Measurements from ENCODE around the gene CRTC1.

The CRTC1 gene

GRCh38 chr19:18737337-18737953 lies 54.0 kb downstream of the CRTC1 start:
- no peak for ATAC-seq (ENCODE audit: insufficient read depth, low read depth)
- peaks cover 39% of the 10 kb centered on the region for H4K20me1 ChIP-seq (ENCODE audit: insufficient read depth, low read length)
- H3K27me3 ChIP-seq (ENCODE audit: insufficient read depth, low read length, poor library complexity) = no peaks in the 10 kb centered on the region
- no peak for DNase-seq
- TF ChIP-seq EZH2 (IDR thresholded peaks at IDR 0.05; ENCODE audit: borderline replicate concordance, low read depth, low read length, severe bottlenecking) (no peak), CTCF (IDR thresholded peaks at IDR 0.05; ENCODE audit: borderline replicate concordance, extremely low read depth, low read length, poor library complexity, severe bottlenecking) (no peak)
- no peaks in the 10 kb centered on the region for H3K36me3 ChIP-seq (ENCODE audit: insufficient read depth, low read length)
- H3K9ac ChIP-seq (ENCODE audit: low read depth, low read length) = no peak overlapping the region
- H2AFZ ChIP-seq (ENCODE audit: low read depth, low read length) = no peak overlapping the region
- no peaks in the 10 kb centered on the region for H3K4me1 ChIP-seq (ENCODE audit: insufficient read depth, low read length)
- H3K4me3 ChIP-seq (ENCODE audit: low read depth in 1 of 2, low read length in 2 of 2) = no peak overlapping the region
- no peaks in the 10 kb centered on the region for H3K9me3 ChIP-seq (ENCODE audit: insufficient read depth, low read length, severe bottlenecking)
- no peak overlapping the region for H3K4me2 ChIP-seq (ENCODE audit: insufficient read depth, low read length)
- H3K79me2 ChIP-seq (ENCODE audit: insufficient read depth, low read length) = no peaks in the 10 kb centered on the region
- no peak overlapping the region for H3K27ac ChIP-seq (ENCODE audit: low read length)

DNA sequence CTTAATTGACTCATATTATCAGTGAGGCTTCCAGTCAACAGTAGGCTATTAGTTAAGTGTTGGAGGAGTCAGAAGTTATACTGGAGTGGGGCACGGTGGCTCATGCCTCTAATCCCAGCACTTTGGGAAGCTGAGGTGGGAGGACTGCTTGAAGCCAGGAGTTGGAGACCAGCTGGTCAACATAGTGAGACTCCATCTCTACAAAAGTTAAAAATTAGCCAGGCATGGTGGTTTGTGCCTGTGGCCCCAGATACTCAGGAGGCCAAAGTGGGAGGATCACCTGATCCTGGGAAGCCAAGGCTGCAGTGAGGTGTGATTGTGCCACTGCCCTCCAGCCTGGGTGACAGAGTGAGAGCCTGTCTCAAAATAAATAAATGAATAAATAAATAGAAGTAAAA lies 54.5 kb downstream of the CRTC1 start:
- Histone ChIP-seq H3K4me1 (ENCODE audit: insufficient read depth, low read length) (no peaks in the 10 kb centered on the region), H3K9me3 (ENCODE audit: insufficient read depth, low read length, severe bottlenecking) (no peaks in the 10 kb centered on the region), H3K27me3 (ENCODE audit: insufficient read depth, low read length, poor library complexity) (no peaks in the 10 kb centered on the region), H4K20me1 (ENCODE audit: insufficient read depth, low read length) (peaks cover 38% of the 10 kb centered on the region), H3K27ac (ENCODE audit: low read length) (no peak overlapping the region), H2AFZ (ENCODE audit: low read depth, low read length) (no peak overlapping the region), H3K4me2 (ENCODE audit: insufficient read depth, low read length) (no peak overlapping the region), H3K9ac (ENCODE audit: low read depth, low read length) (no peak overlapping the region), H3K36me3 (ENCODE audit: insufficient read depth, low read length) (no peaks in the 10 kb centered on the region), H3K79me2 (ENCODE audit: insufficient read depth, low read length) (no peaks in the 10 kb centered on the region), H3K4me3 (ENCODE audit: low read depth in 1 of 2, low read length in 2 of 2) (no peak overlapping the region)
- DNase-seq (no peak), ATAC-seq (ENCODE audit: insufficient read depth, low read depth) (no peak)
- TF ChIP-seq CTCF (IDR thresholded peaks at IDR 0.05; ENCODE audit: borderline replicate concordance, extremely low read depth, low read length, poor library complexity, severe bottlenecking) (no peak), EZH2 (IDR thresholded peaks at IDR 0.05; ENCODE audit: borderline replicate concordance, low read depth, low read length, severe bottlenecking) (no peak)

DNA sequence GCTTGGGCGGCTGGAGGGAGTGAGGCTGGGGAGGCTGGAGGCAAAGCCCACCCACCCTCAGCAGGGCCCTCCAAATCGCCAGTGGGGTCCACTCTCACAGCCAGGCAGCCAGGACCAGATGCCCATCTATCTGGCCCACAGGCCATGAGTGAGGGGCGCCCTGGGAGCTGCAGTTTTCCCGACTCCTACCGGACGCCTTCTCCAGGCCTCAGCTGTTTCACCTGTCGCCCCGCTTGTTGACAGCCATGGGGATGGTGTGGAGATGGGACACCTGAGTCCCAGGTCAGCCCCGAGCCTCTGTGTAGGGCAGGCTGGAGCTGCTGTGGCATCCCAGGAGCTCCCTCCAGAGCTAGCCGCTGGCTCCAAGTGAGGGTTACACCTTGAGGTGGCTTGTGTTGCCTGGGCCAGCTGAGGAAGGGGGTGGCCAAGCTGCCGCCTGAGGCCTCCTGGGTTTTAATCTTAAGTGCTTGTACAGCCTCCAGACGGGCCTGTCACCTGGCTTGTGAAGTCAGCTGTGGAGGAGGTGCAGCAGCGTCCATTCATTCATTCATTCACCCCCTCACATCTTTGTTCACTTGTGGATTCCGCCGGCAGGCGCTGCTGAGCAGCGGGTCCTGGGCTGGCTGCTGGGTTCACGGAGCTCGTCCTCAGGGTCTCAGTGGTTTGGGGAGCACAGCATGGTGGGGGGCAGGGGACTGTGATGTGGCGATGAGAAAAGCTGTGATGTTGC lies 55.6 kb downstream of the CRTC1 start:
- Histone ChIP-seq H3K27me3 (ENCODE audit: insufficient read depth, low read length, poor library complexity) (no peaks in the 10 kb centered on the region), H3K4me1 (ENCODE audit: insufficient read depth, low read length) (no peaks in the 10 kb centered on the region), H3K9ac (ENCODE audit: low read depth, low read length) (no peak overlapping the region), H3K27ac (ENCODE audit: low read length) (no peak overlapping the region), H3K9me3 (ENCODE audit: insufficient read depth, low read length, severe bottlenecking) (no peaks in the 10 kb centered on the region), H4K20me1 (ENCODE audit: insufficient read depth, low read length) (peaks cover 31% of the 10 kb centered on the region), H2AFZ (ENCODE audit: low read depth, low read length) (no peak overlapping the region), H3K4me3 (ENCODE audit: low read depth in 1 of 2, low read length in 2 of 2) (no peak overlapping the region), H3K4me2 (ENCODE audit: insufficient read depth, low read length) (no peak overlapping the region), H3K36me3 (ENCODE audit: insufficient read depth, low read length) (no peaks in the 10 kb centered on the region), H3K79me2 (ENCODE audit: insufficient read depth, low read length) (no peaks in the 10 kb centered on the region)
- ATAC-seq (ENCODE audit: insufficient read depth, low read depth) (no peak), DNase-seq (no peak)
- TF ChIP-seq CTCF (IDR thresholded peaks at IDR 0.05; ENCODE audit: borderline replicate concordance, extremely low read depth, low read length, poor library complexity, severe bottlenecking) (no peak), EZH2 (IDR thresholded peaks at IDR 0.05; ENCODE audit: borderline replicate concordance, low read depth, low read length, severe bottlenecking) (no peak)
